Subcutaneous adipose tissue (tissue), 4 donors: ENCODE data around the gene NSD2. TPM values are rescaled to one million over a fixed set of nuclear protein-coding genes. Genes with fewer than 3 reads are reported as not detected.

Experiments
- CTCF ChIP-seq: fragments of 450-650 bp; IDR thresholded peaks from one replicate; pipeline ENCODE4 v1.5.1; 2016; ENCODE audit warnings: low read depth, mild to moderate bottlenecking, control low read depth, antibody characterized with exemption, moderate library complexity
- total RNA-seq, 4 donors: library from RNA; depleted of rRNA; stranded (reverse); fragments of >200 nt; gene quantifications; one replicate each; pipeline ENCODE4 v1.1.0, GENCODE V29; 2016

NSD2 gene
- total RNA-seq, 4 donors from 2014 or later: 22.3 to 49.9 (median 33.7) TPM

- TF ChIP-seq CTCF: no peak
Observed at GRCh38 chr4:1960170-1960825, 89.1 kb downstream of the NSD2 start.

- TF ChIP-seq CTCF: no peak
Observed at GRCh38 chr4:1961038-1961437, 89.8 kb downstream of the NSD2 start.

GRCh38 chr4:1961563-1961962 is 90.4 kb downstream of the NSD2 start:
- TF ChIP-seq CTCF: no peak

GRCh38 chr4:1962980-1963379 is 91.8 kb downstream of the NSD2 start:
- TF ChIP-seq CTCF: no peak

GRCh38 chr4:1964443-1964842 is 93.2 kb downstream of the NSD2 start:
- TF ChIP-seq CTCF: no peak

- TF ChIP-seq CTCF: no peak
Observed at GRCh38 chr4:1964971-1965370, 93.8 kb downstream of the NSD2 start.

GRCh38 chr4:1967512-1968149 is 96.4 kb downstream of the NSD2 start:
- no peak for TF ChIP-seq CTCF
